Cardiac muscle cell (in vitro differentiated cells and primary cell): ENCODE results near the gene CORO2A. TPM values are rescaled to one million over a fixed set of nuclear protein-coding genes. Genes with fewer than 3 reads are reported as not detected.

Source experiments
- DNase-seq, 2 donors: peaks; one replicate each; pipeline versions ENCODE4 v3.0.0 to v3.0.0-alpha.2; 2010 to 2017; ENCODE audit warnings: low read depth in 1 of 2, low spot score in 1 of 2
- H3K27ac ChIP-seq: fragments of 200-600 bp; sonication (generic); 2 replicates; pipeline ENCODE4 v1.5.1; 2016
- H3K27me3 ChIP-seq: fragments of 200-600 bp; sonication (generic); 2 replicates; pipeline ENCODE4 v1.6.0; 2016; ENCODE audit warnings: control low read depth
- H3K36me3 ChIP-seq: fragments of 200-600 bp; sonication (generic); 2 replicates; pipeline ENCODE4 v1.5.1; 2016; ENCODE audit warnings: control low read depth
- H3K4me1 ChIP-seq: fragments of 200-600 bp; sonication (generic); 2 replicates; pipeline ENCODE4 v1.8.1; 2017; ENCODE audit warnings: low read depth, mild to moderate bottlenecking, mixed run types
- H3K4me3 ChIP-seq: fragments of 200-600 bp; sonication (generic); 2 replicates; pipeline ENCODE4 v1.5.1; 2016; ENCODE audit warnings: mild to moderate bottlenecking
- H3K9me3 ChIP-seq: fragments of 200-600 bp; sonication (generic); 2 replicates; pipeline ENCODE4 v1.5.1; 2017; ENCODE audit warnings: low read depth, mild to moderate bottlenecking, control low read depth
- polyA plus RNA-seq: library from polyadenylated mRNA; unstranded; fragments of >200 nt; fragmentation: Nextera tagmentation; extraction: Ambion mirVana; gene quantifications from 2 replicates; pipeline ENCODE4 v1.2.1, GENCODE V29; 2016
- total RNA-seq: library from RNA; depleted of rRNA; stranded (reverse); fragments of >200 nt; gene quantifications from 2 replicates; pipeline ENCODE4 v1.2.3, GENCODE V29; 2016
- TF ChIP-seq, protein P1 (sequence below): IDR thresholded peaks from 2 replicates; pipeline ENCODE4 v1.5.1; 2012; ENCODE audit warnings: low read depth, mild to moderate bottlenecking, low read length

Gene CORO2A
- total and polyA plus RNA-seq, 2 experiments from 2014 or later: 1.1 to 2.4 TPM

DNA sequence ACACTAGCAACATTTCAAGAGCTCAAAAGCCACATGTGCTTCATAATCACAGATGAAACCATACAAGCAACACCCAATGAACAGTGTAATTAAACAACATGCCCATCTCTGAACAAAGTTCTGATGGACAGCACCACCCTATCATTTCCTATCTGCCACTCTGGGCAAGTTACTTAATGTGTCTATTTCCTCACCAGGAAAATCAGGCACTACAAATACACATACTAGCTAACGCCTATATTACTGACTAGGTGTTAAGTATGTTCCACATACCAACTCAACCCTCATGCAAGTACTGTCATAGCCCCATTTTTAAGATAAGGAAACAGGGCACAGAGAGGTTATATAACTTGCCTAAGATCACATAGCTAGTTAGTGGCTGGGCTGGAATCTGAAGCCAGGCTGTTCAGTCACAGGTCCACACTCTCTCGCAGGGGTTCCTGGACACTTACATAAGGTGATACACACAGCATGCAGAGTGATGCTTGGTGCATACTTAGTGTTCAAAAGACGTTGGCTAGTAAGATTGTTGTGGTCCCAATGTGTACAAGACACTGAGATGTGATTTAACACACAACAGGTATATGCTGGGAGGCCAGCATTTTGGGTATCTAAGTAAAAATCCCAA is 24.2 kb downstream of the CORO2A start:
- no peak overlapping the region for H3K27ac ChIP-seq
- no peaks in the 10 kb centered on the region for H3K36me3 ChIP-seq
- no peaks in the 10 kb centered on the region for H3K4me1 ChIP-seq
- TF ChIP-seq, protein P1, sequence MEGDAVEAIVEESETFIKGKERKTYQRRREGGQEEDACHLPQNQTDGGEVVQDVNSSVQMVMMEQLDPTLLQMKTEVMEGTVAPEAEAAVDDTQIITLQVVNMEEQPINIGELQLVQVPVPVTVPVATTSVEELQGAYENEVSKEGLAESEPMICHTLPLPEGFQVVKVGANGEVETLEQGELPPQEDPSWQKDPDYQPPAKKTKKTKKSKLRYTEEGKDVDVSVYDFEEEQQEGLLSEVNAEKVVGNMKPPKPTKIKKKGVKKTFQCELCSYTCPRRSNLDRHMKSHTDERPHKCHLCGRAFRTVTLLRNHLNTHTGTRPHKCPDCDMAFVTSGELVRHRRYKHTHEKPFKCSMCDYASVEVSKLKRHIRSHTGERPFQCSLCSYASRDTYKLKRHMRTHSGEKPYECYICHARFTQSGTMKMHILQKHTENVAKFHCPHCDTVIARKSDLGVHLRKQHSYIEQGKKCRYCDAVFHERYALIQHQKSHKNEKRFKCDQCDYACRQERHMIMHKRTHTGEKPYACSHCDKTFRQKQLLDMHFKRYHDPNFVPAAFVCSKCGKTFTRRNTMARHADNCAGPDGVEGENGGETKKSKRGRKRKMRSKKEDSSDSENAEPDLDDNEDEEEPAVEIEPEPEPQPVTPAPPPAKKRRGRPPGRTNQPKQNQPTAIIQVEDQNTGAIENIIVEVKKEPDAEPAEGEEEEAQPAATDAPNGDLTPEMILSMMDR: no peak
- no peaks in the 10 kb centered on the region for H3K27me3 ChIP-seq
- no peaks in the 10 kb centered on the region for H3K9me3 ChIP-seq
- no peak for DNase-seq
- H3K4me3 ChIP-seq: no peak overlapping the region

DNA sequence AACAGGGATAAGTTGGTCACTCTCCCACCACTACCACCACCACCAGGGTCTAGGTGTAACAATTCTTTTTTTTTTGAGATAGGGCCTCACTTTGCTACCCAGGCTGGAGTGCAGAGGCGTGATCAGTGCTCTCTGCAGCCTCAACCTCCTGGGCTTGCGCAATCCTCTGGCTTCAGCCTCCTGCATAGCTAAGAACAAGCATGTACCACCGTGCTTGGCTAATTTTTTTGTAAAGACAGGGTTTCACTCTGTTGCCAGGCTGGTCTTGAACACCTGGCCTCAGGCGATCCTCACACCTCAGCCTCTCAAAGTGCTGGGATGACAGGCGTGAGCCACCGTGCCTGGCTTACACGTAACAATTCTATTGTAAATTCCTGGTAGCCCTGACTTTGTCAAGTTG is 27.5 kb downstream of the CORO2A start:
- H3K9me3 ChIP-seq: no peaks in the 10 kb centered on the region
- H3K27me3 ChIP-seq: no peaks in the 10 kb centered on the region
- H3K4me1 ChIP-seq: no peaks in the 10 kb centered on the region
- TF ChIP-seq, protein P1: no peak
- H3K27ac ChIP-seq: no peak overlapping the region
- H3K36me3 ChIP-seq: no peaks in the 10 kb centered on the region
- H3K4me3 ChIP-seq: no peak overlapping the region
- no peak for DNase-seq

DNA sequence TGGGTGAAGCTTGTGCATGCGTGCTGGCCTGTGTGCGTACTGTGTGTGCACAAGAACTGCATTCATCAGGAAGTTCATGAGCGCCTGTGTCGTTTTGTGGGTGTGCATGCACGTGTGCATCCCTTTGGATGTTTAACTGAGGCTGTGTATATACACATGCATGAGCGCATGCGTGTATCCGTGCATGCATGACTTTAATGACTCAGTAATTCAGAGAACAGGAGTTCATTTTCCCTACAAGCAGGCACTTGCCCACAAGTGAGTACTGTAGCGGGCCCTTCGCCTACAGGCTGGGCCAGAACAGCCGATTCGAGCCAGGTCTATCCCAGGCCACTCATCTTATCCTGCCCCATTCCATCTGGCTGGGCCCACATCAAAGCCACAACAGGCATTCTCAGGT is 29.8 kb downstream of the CORO2A start:
- H3K4me3 ChIP-seq: no peak overlapping the region
- DNase-seq: no peak
- no peaks in the 10 kb centered on the region for H3K4me1 ChIP-seq
- TF ChIP-seq, protein P1: no peak
- no peaks in the 10 kb centered on the region for H3K27me3 ChIP-seq
- H3K36me3 ChIP-seq: no peaks in the 10 kb centered on the region
- H3K9me3 ChIP-seq: no peaks in the 10 kb centered on the region
- H3K27ac ChIP-seq: no peak overlapping the region

DNA sequence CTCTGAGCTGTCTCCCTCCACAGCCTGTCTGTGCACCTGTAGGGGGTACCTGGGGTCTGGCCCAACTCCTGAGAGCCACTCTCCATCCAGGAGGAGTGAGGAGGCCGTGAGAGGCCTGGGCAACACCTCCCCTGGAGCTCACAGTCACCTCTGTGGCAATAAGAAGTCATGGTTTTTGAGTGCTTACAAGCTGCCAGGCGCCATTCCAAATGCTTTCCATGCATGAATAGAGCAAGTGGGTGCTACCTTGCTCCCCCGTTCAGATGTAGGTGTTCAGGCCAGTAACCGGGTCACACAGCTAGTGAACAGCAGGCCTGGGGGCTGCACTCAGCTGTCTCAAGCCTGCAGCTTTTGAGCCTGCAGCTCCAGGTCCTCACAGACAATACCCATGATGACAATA is 30.6 kb downstream of the CORO2A start:
- no peaks in the 10 kb centered on the region for H3K27me3 ChIP-seq
- H3K9me3 ChIP-seq: no peaks in the 10 kb centered on the region
- H3K4me3 ChIP-seq: no peak overlapping the region
- no peak for DNase-seq
- TF ChIP-seq, protein P1: no peak
- no peaks in the 10 kb centered on the region for H3K4me1 ChIP-seq
- H3K36me3 ChIP-seq: no peaks in the 10 kb centered on the region
- H3K27ac ChIP-seq: no peak overlapping the region

DNA sequence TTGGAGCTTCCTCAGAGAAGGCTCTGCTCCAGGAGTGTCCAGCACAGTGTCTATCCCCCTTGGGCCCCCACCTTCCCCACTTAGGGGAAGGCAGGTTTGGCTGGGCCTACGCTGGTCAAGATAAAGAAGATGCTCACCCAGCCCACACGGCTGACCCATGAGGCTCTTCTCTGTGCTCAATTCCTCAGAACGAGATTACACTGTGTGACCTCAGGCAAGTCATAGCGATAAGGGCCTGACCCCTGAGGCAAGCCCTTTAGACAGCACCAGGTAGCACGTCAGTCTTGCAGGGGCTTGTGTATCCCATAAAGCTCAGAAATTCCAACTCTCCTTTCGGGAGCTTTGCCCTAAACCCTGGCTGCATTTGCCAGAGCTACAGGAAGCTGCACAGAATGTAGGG is 32.6 kb downstream of the CORO2A start:
- no peak for DNase-seq
- Histone ChIP-seq H3K4me1 (no peaks in the 10 kb centered on the region), H3K9me3 (no peaks in the 10 kb centered on the region), H3K4me3 (no peak overlapping the region), H3K27ac (no peak overlapping the region), H3K36me3 (no peaks in the 10 kb centered on the region), H3K27me3 (no peaks in the 10 kb centered on the region)
- TF ChIP-seq, protein P1: no peak
